Astrocyte (in vitro differentiated cells and primary cell): ENCODE results near the gene SLC13A5. TPM values are rescaled to one million over a fixed set of nuclear protein-coding genes. Genes with fewer than 3 reads are reported as not detected.

ENCODE experiments used
- DNase-seq: peaks from one replicate; pipeline ENCODE4 v3.0.0-alpha.2; 2010; ENCODE audit warnings: low read depth
- FAIRE-seq: peaks from 2 replicates; lab custom pipeline; 2011; peaks lifted over from hg19 to GRCh38; lab: Jason Lieb, UNC
- H2AFZ ChIP-seq: 2 replicates; pipeline ENCODE4 v1.6.0; 2012; ENCODE audit warnings: low read depth, low read length, inconsistent platforms
- H3K27ac ChIP-seq: 2 replicates; pipeline ENCODE4 v1.5.1; 2011; ENCODE audit warnings: low read depth, low read length, inconsistent platforms
- H3K27me3 ChIP-seq: 2 replicates; pipeline ENCODE4 v1.6.0; 2011; ENCODE audit warnings: low read length, inconsistent platforms; ENCODE audit not compliant: insufficient read depth
- H3K36me3 ChIP-seq: 2 replicates; pipeline ENCODE4 v1.5.1; 2011; ENCODE audit warnings: low read length, inconsistent platforms; ENCODE audit not compliant: insufficient read depth
- H3K4me1 ChIP-seq: 2 replicates; pipeline ENCODE4 v1.5.1; 2011; ENCODE audit warnings: low read length, inconsistent platforms; ENCODE audit not compliant: insufficient read depth
- H3K4me2 ChIP-seq: 2 replicates; pipeline ENCODE4 v1.6.0; 2012; ENCODE audit warnings: low read length, inconsistent platforms
- H3K4me3 ChIP-seq: 2 replicates; pipeline ENCODE4 v1.5.1; 2011; ENCODE audit warnings: low read depth, mild to moderate bottlenecking, low read length, inconsistent platforms; ENCODE audit not compliant: insufficient read depth
- H3K79me2 ChIP-seq: 2 replicates; pipeline ENCODE4 v1.6.0; 2012; ENCODE audit warnings: mild to moderate bottlenecking, low read length, inconsistent platforms; ENCODE audit not compliant: insufficient read depth
- H3K9ac ChIP-seq: 2 replicates; pipeline ENCODE4 v1.6.0; 2012; ENCODE audit warnings: mild to moderate bottlenecking, low read length, inconsistent platforms
- H3K9me3 ChIP-seq: 2 replicates; pipeline ENCODE4 v1.5.1; 2012; ENCODE audit warnings: low read depth, mild to moderate bottlenecking, low read length, inconsistent platforms; ENCODE audit not compliant: insufficient read depth
- H4K20me1 ChIP-seq: 2 replicates; pipeline ENCODE4 v1.6.0; 2012; ENCODE audit warnings: low read length, inconsistent platforms; ENCODE audit not compliant: insufficient read depth
- H3K27ac Mint-ChIP-seq: one replicate; pipeline ENCODE4 v1.8.0; 2021; ENCODE audit warnings: mild to moderate bottlenecking, mixed read lengths; ENCODE audit not compliant: unreplicated experiment
- H3K27me3 Mint-ChIP-seq: one replicate; pipeline ENCODE4 v1.8.0; 2021; ENCODE audit warnings: low read depth, mixed read lengths; ENCODE audit not compliant: unreplicated experiment
- H3K36me3 Mint-ChIP-seq: one replicate; pipeline ENCODE4 v1.8.0; 2021; ENCODE audit warnings: low read depth, mixed read lengths; ENCODE audit not compliant: unreplicated experiment
- H3K4me1 Mint-ChIP-seq: one replicate; pipeline ENCODE4 v1.8.0; 2021; ENCODE audit warnings: low read depth, mixed read lengths; ENCODE audit not compliant: unreplicated experiment
- H3K4me3 Mint-ChIP-seq: one replicate; pipeline ENCODE4 v1.8.0; 2021; ENCODE audit warnings: mild to moderate bottlenecking, moderate library complexity, mixed read lengths; ENCODE audit not compliant: unreplicated experiment
- H3K9me3 Mint-ChIP-seq: one replicate; pipeline ENCODE4 v1.8.0; 2021; ENCODE audit warnings: mild to moderate bottlenecking, mixed read lengths; ENCODE audit not compliant: unreplicated experiment
- EZH2 ChIP-seq: IDR thresholded peaks from 2 replicates; pipeline ENCODE4 v1.6.1; 2012; ENCODE audit warnings: mild to moderate bottlenecking, low read length, inconsistent platforms; ENCODE audit not compliant: insufficient read depth
- microRNA-seq: library from miRNA; unstranded; fragments of <30 nt; microRNA quantifications from one replicate; pipeline ENCODE4 v1.2.0, GENCODE V29; 2020
- total RNA-seq: library from RNA; stranded (reverse); gene quantifications from 2 replicates; pipeline ENCODE4 v1.2.1, GENCODE V29; 2021
- TF ChIP-seq, protein P1 (sequence below): IDR thresholded peaks from 2 replicates; pipeline ENCODE4 v1.5.1; 2011; ENCODE audit warnings: low read depth, mild to moderate bottlenecking, inconsistent platforms, low read length, moderate library complexity; ENCODE audit not compliant: insufficient read depth

SLC13A5 gene
- total RNA-seq, 1 donor from 2014 or later = 6.9 TPM

- peaks cover 47% of the 10 kb centered on the region for H3K79me2 ChIP-seq
- H3K27ac Mint-ChIP-seq = no peak overlapping the region
Measured at GRCh38 chr17:6636616-6637457, 76.3 kb downstream of the SLC13A5 start.

GRCh38 chr17:6636105-6636504 is 77.1 kb downstream of the SLC13A5 start:
- DNase-seq (no peak), FAIRE-seq (no peak)
- TF ChIP-seq, protein P1, sequence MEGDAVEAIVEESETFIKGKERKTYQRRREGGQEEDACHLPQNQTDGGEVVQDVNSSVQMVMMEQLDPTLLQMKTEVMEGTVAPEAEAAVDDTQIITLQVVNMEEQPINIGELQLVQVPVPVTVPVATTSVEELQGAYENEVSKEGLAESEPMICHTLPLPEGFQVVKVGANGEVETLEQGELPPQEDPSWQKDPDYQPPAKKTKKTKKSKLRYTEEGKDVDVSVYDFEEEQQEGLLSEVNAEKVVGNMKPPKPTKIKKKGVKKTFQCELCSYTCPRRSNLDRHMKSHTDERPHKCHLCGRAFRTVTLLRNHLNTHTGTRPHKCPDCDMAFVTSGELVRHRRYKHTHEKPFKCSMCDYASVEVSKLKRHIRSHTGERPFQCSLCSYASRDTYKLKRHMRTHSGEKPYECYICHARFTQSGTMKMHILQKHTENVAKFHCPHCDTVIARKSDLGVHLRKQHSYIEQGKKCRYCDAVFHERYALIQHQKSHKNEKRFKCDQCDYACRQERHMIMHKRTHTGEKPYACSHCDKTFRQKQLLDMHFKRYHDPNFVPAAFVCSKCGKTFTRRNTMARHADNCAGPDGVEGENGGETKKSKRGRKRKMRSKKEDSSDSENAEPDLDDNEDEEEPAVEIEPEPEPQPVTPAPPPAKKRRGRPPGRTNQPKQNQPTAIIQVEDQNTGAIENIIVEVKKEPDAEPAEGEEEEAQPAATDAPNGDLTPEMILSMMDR = no peak
- no peak for TF ChIP-seq EZH2
- peaks cover 42% of the 10 kb centered on the region for H3K79me2 ChIP-seq
- peaks cover 20% of the 10 kb centered on the region for H3K36me3 Mint-ChIP-seq
- H3K4me3 ChIP-seq = no peak overlapping the region
- peaks cover 15% of the 10 kb centered on the region for H3K36me3 ChIP-seq
- H3K27ac ChIP-seq = no peak overlapping the region
- no peak overlapping the region for H3K9ac ChIP-seq
- no peak overlapping the region for H3K4me3 Mint-ChIP-seq
- H3K9me3 ChIP-seq = no peaks in the 10 kb centered on the region
- no peak overlapping the region for H3K27ac Mint-ChIP-seq
- H4K20me1 ChIP-seq = peaks cover 41% of the 10 kb centered on the region
- peaks cover 9% of the 10 kb centered on the region for H3K4me1 Mint-ChIP-seq
- H3K4me2 ChIP-seq = no peak overlapping the region
- H3K4me1 ChIP-seq = peaks cover 10% of the 10 kb centered on the region
- no peaks in the 10 kb centered on the region for H3K9me3 Mint-ChIP-seq
- H3K27me3 ChIP-seq = no peaks in the 10 kb centered on the region
- H2AFZ ChIP-seq = no peak overlapping the region
- no peaks in the 10 kb centered on the region for H3K27me3 Mint-ChIP-seq

More at GRCh38 chr17:6636616-6637457, 76.3 kb downstream of the SLC13A5 start:
- peaks cover 45% of the 10 kb centered on the region for H4K20me1 ChIP-seq
- no peak overlapping the region for H3K4me3 ChIP-seq
- FAIRE-seq (no peak), DNase-seq (no peak)
- H3K4me2 ChIP-seq = no peak overlapping the region
- H3K27me3 ChIP-seq = no peaks in the 10 kb centered on the region
- peaks cover 9% of the 10 kb centered on the region for H3K4me1 Mint-ChIP-seq
- no peak overlapping the region for H3K27ac ChIP-seq
- TF ChIP-seq EZH2 = no peak
- TF ChIP-seq, protein P1 = no peak
- no peak overlapping the region for H2AFZ ChIP-seq
- peaks cover 17% of the 10 kb centered on the region for H3K36me3 Mint-ChIP-seq
- no peaks in the 10 kb centered on the region for H3K9me3 ChIP-seq
- H3K9me3 Mint-ChIP-seq = no peaks in the 10 kb centered on the region
- H3K4me1 ChIP-seq = peaks cover 15% of the 10 kb centered on the region
- H3K9ac ChIP-seq = no peak overlapping the region
- peaks cover 15% of the 10 kb centered on the region for H3K36me3 ChIP-seq
- no peaks in the 10 kb centered on the region for H3K27me3 Mint-ChIP-seq
- H3K4me3 Mint-ChIP-seq = peak overlapping the region; percentile 64

Small RNA genes lying within 50 kb of the gene (microRNA-seq; reads per million reads assigned to microRNA genes)
- gene MIR4520-1 (not detected), gene MIR4520-2 (not detected)

Other genes starting within 250 kb of the SLC13A5 start
- 1.0 and 1.3 TPM in 2 replicates for gene PITPNM3, start 156.8 kb downstream of the SLC13A5 start, total RNA-seq
- gene KIAA0753, start 72.7 kb downstream of the SLC13A5 start, total RNA-seq = 23.3 and 25.4 TPM in 2 replicates
- 141 and 158 TPM in 2 replicates for gene TXNDC17, start 72.3 kb downstream of the SLC13A5 start, total RNA-seq
- 21.0 and 22.8 TPM in 2 replicates for gene MED31, start 61.8 kb downstream of the SLC13A5 start, total RNA-seq
- gene C17orf100, start 61.6 kb downstream of the SLC13A5 start, total RNA-seq = 3.1 and 4.1 TPM in 2 replicates
- 50.9 and 69.6 TPM in 2 replicates for gene XAF1, start 42.7 kb upstream of the SLC13A5 start, total RNA-seq
- gene FBXO39, start 62.8 kb upstream of the SLC13A5 start, total RNA-seq = 0.93 and 1.2 TPM in 2 replicates
- not detected in 2 replicates for gene TEKT1, start 118.4 kb upstream of the SLC13A5 start, total RNA-seq